ENCODE results near the gene NAT14. TPM values are rescaled to one million over a fixed set of nuclear protein-coding genes. Genes with fewer than 3 reads are reported as not detected.

The NAT14 gene
- total RNA-seq, 1 experiment from 2014 or later = 17.5 TPM

DNA sequence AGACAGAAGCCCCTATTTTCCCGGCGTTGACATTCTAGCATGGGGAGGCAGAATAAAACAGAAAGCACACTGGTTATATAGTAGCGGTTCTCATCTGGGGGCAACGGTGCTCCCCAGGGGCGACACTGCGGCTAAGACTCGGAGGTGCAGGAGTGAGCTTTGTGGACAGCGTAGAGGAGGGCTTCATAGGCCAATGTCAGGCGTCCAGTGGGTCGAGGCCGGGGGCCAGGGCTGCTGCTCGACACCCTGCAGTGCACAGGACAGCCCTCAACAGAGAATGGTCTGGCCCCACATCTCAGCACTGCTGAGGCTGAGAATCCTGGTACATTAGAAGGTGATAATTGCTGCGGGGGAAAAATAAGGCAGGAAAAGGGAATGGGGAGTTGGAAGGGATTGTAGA, 7.1 kb upstream of the NAT14 start:
- peak overlapping the region; percentile 76 for H3K4me3 ChIP-seq (ENCODE audit: low read length)
- no TSS peak for BruUV-seq (replicated peaks)

DNA sequence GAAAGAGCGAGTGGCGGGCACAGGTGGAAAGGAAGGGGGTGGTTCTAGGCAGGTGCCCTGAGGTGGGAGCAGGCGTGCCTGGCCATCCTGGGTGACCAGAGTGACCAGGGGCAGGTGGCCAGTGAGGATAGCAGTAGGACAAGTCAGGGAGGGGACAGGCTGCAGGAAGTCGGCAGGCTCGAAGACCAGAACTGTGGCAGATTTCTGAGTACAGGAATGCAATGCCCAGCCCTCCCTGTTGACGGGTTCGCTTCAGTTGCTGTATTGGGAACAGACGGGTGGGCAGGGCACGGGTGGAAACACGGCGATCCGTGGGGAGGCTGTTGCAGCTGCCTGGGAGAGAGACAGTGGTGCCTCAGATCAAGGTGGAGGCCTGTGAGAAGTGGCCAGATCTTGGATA, 6.6 kb upstream of the NAT14 start:
- TF ChIP-seq EZH2 (IDR thresholded peaks at IDR 0.05; ENCODE audit: low read length, unreplicated experiment) (no peak), EZH2phosphoT487 (IDR thresholded peaks at IDR 0.05; ENCODE audit: borderline replicate concordance, low read length) (no peak)
- TF ChIP-seq, protein P1, sequence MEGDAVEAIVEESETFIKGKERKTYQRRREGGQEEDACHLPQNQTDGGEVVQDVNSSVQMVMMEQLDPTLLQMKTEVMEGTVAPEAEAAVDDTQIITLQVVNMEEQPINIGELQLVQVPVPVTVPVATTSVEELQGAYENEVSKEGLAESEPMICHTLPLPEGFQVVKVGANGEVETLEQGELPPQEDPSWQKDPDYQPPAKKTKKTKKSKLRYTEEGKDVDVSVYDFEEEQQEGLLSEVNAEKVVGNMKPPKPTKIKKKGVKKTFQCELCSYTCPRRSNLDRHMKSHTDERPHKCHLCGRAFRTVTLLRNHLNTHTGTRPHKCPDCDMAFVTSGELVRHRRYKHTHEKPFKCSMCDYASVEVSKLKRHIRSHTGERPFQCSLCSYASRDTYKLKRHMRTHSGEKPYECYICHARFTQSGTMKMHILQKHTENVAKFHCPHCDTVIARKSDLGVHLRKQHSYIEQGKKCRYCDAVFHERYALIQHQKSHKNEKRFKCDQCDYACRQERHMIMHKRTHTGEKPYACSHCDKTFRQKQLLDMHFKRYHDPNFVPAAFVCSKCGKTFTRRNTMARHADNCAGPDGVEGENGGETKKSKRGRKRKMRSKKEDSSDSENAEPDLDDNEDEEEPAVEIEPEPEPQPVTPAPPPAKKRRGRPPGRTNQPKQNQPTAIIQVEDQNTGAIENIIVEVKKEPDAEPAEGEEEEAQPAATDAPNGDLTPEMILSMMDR (conservative IDR thresholded peaks at IDR 0.05; ENCODE audit: low read depth, low read length) = no peak
- Histone ChIP-seq H3K27me3 (ENCODE audit: low read length) (no peaks in the 10 kb centered on the region), H3K9ac (ENCODE audit: low read length) (no peak overlapping the region), H3K4me2 (ENCODE audit: low read length) (peak overlapping the region; percentile 83), H4K20me1 (ENCODE audit: low read length) (no peaks in the 10 kb centered on the region), H3K9me2 (replicated peaks; ENCODE audit: low read length) (no peaks in the 10 kb centered on the region), H3K36me3 (ENCODE audit: low read depth, low read length) (no peaks in the 10 kb centered on the region), H3K79me2 (ENCODE audit: low read length) (peaks cover 25% of the 10 kb centered on the region), H3K4me1 (ENCODE audit: insufficient read depth, low read length) (peaks cover 13% of the 10 kb centered on the region), H2AFZ (ENCODE audit: low read length) (no peak overlapping the region), H3K9me3 (ENCODE audit: low read length) (no peaks in the 10 kb centered on the region), H3F3A (ENCODE audit: low read length, unreplicated experiment) (no peaks in the 10 kb centered on the region), H3K4me3 (ENCODE audit: low read length) (peak overlapping the region; percentile 76; the same call in 1 of the 2 replicates), H3K27ac (ENCODE audit: low read length) (no peak overlapping the region)
- ATAC-seq (no peak), DNase-seq (no peak)
- CTCF ChIA-PET = no interaction called here
- BruUV-seq (replicated peaks) = no TSS peak
- POLR2A ChIA-PET (ENCODE audit: unreplicated experiment) = no interaction called here
- intact Hi-C loops (cut with micrococcal nuclease) = no loop called here

More for the DNA sequence above, 7.1 kb upstream of the NAT14 start:
- no peak overlapping the region for H3K27ac ChIP-seq (ENCODE audit: low read length)
- peak overlapping the region; percentile 83 for H3K4me2 ChIP-seq (ENCODE audit: low read length)
- no peaks in the 10 kb centered on the region for H3K27me3 ChIP-seq (ENCODE audit: low read length)
- no peak for TF ChIP-seq EZH2 (IDR thresholded peaks at IDR 0.05; ENCODE audit: low read length, unreplicated experiment)
- TF ChIP-seq EZH2phosphoT487 (IDR thresholded peaks at IDR 0.05; ENCODE audit: borderline replicate concordance, low read length) = no peak
- TF ChIP-seq, protein P1 (conservative IDR thresholded peaks at IDR 0.05; ENCODE audit: low read depth, low read length) = no peak
- H4K20me1 ChIP-seq (ENCODE audit: low read length) = no peaks in the 10 kb centered on the region
- H3K36me3 ChIP-seq (ENCODE audit: low read depth, low read length) = no peaks in the 10 kb centered on the region
- no peaks in the 10 kb centered on the region for H3K9me2 ChIP-seq (replicated peaks; ENCODE audit: low read length)
- H3F3A ChIP-seq (ENCODE audit: low read length, unreplicated experiment) = no peaks in the 10 kb centered on the region
- H3K79me2 ChIP-seq (ENCODE audit: low read length) = peaks cover 25% of the 10 kb centered on the region
- intact Hi-C loops (cut with micrococcal nuclease) = no loop called here
- no peak overlapping the region for H2AFZ ChIP-seq (ENCODE audit: low read length)
- ChIA-PET POLR2A (ENCODE audit: unreplicated experiment) (no interaction called here), CTCF (interaction anchor here (0.6 kb wide), 2 partner anchors 25 to 27 kb away, joined by 3 to 4 read pairs; no protein-coding TSS in a partner anchor)
- no peaks in the 10 kb centered on the region for H3K9me3 ChIP-seq (ENCODE audit: low read length)
- peaks cover 13% of the 10 kb centered on the region for H3K4me1 ChIP-seq (ENCODE audit: insufficient read depth, low read length)
- peak overlapping the region; percentile 82; the same call in 1 of the 2 replicates for H3K9ac ChIP-seq (ENCODE audit: low read length)
- ATAC-seq = no peak
- DNase-seq = no peak

DNA sequence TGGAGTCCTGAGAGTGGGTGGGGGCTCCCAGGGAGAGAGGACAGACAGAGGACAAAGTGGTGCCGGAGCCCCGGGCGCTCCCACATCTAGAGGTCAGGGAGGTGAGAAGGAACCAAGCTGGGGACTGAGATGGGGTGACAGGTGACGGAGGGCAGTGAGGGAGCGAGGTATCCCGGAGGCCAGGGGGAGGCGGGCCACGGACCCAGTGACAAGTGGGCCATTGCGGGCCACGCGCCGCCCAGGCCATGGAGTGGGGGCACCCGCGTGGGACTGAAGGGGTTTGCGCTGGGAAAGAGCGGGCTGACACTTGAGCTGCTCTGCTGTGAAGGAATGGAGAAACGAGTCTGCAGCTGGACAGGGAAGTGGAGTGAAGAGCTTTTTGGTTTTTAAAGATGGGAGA, 5.9 kb upstream of the NAT14 start:
- H3K4me2 ChIP-seq (ENCODE audit: low read length) = no peak overlapping the region
- H4K20me1 ChIP-seq (ENCODE audit: low read length) = no peaks in the 10 kb centered on the region
- ChIA-PET POLR2A (ENCODE audit: unreplicated experiment) (interaction anchor here (0.7 kb wide), 1 partner anchor 41 kb away, joined by 3 read pairs; no protein-coding TSS in a partner anchor), CTCF (no interaction called here)
- H3K9me2 ChIP-seq (replicated peaks; ENCODE audit: low read length) = no peaks in the 10 kb centered on the region
- H3K4me3 ChIP-seq (ENCODE audit: low read length) = no peak overlapping the region
- DNase-seq (no peak), ATAC-seq (no peak)
- TF ChIP-seq, protein P1 (conservative IDR thresholded peaks at IDR 0.05; ENCODE audit: low read depth, low read length) = no peak
- no peak for TF ChIP-seq EZH2 (IDR thresholded peaks at IDR 0.05; ENCODE audit: low read length, unreplicated experiment)
- no peak for TF ChIP-seq EZH2phosphoT487 (IDR thresholded peaks at IDR 0.05; ENCODE audit: borderline replicate concordance, low read length)
- H3K4me1 ChIP-seq (ENCODE audit: insufficient read depth, low read length) = peaks cover 13% of the 10 kb centered on the region
- H3F3A ChIP-seq (ENCODE audit: low read length, unreplicated experiment) = no peaks in the 10 kb centered on the region
- intact Hi-C loops (cut with micrococcal nuclease) = no loop called here
- no peaks in the 10 kb centered on the region for H3K36me3 ChIP-seq (ENCODE audit: low read depth, low read length)
- H3K9me3 ChIP-seq (ENCODE audit: low read length) = no peaks in the 10 kb centered on the region
- H3K27me3 ChIP-seq (ENCODE audit: low read length) = no peaks in the 10 kb centered on the region
- no peak overlapping the region for H2AFZ ChIP-seq (ENCODE audit: low read length)
- BruUV-seq (replicated peaks) = no TSS peak
- H3K27ac ChIP-seq (ENCODE audit: low read length) = no peak overlapping the region
- H3K9ac ChIP-seq (ENCODE audit: low read length) = no peak overlapping the region
- peaks cover 25% of the 10 kb centered on the region for H3K79me2 ChIP-seq (ENCODE audit: low read length)

All from PC-3 (cell line).